Fibroblast of mammary gland (primary cell): Measurements from ENCODE around the gene PRDM2.

Experiments
- DNase-seq: peaks from one replicate; pipeline ENCODE4 v3.0.0-alpha.2; 2010; ENCODE audit warnings: low read depth
- H3K4me3 ChIP-seq: 2 replicates; pipeline ENCODE4 v1.5.1; 2011; ENCODE audit warnings: low read depth, mild to moderate bottlenecking, low read length, moderate library complexity; ENCODE audit not compliant: control insufficient read depth
- TF ChIP-seq, protein P1 (sequence below): conservative IDR thresholded peaks from 2 replicates; pipeline ENCODE4 v1.5.1; 2011; ENCODE audit warnings: low read depth, low read length, inconsistent platforms; ENCODE audit not compliant: control insufficient read depth, insufficient read depth

Gene PRDM2

GRCh38 chr1:13756557-13757315 lies 56.7 kb downstream of the PRDM2 start:
- H3K4me3 ChIP-seq: no peak overlapping the region
- DNase-seq: no peak
- TF ChIP-seq, protein P1, sequence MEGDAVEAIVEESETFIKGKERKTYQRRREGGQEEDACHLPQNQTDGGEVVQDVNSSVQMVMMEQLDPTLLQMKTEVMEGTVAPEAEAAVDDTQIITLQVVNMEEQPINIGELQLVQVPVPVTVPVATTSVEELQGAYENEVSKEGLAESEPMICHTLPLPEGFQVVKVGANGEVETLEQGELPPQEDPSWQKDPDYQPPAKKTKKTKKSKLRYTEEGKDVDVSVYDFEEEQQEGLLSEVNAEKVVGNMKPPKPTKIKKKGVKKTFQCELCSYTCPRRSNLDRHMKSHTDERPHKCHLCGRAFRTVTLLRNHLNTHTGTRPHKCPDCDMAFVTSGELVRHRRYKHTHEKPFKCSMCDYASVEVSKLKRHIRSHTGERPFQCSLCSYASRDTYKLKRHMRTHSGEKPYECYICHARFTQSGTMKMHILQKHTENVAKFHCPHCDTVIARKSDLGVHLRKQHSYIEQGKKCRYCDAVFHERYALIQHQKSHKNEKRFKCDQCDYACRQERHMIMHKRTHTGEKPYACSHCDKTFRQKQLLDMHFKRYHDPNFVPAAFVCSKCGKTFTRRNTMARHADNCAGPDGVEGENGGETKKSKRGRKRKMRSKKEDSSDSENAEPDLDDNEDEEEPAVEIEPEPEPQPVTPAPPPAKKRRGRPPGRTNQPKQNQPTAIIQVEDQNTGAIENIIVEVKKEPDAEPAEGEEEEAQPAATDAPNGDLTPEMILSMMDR: no peak

- TF ChIP-seq, protein P1: no peak
- no peak for DNase-seq
- no peak overlapping the region for H3K4me3 ChIP-seq
Measured at GRCh38 chr1:13757693-13758092, 57.7 kb downstream of the PRDM2 start.

DNA sequence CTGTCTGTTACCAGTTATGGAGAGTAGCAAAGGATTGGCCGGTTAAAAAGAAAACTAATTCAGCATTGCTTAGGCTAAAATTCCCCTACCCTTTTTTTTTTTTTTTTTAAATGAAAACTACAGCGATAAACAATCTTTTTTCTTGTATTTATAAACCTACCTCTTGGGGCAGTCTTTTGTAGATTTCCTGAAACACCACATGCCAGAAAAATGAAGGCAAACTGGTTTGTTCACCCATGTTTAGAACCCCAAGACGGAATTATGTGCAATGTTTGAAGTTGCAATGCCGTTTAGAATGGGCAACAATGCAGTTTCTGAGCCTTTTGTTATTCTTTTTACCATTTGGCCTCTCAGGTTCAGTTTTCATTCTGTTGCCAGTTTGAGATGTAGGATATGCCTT lies 59.1 kb downstream of the PRDM2 start:
- no peak for DNase-seq
- TF ChIP-seq, protein P1: no peak
- no peak overlapping the region for H3K4me3 ChIP-seq

DNA sequence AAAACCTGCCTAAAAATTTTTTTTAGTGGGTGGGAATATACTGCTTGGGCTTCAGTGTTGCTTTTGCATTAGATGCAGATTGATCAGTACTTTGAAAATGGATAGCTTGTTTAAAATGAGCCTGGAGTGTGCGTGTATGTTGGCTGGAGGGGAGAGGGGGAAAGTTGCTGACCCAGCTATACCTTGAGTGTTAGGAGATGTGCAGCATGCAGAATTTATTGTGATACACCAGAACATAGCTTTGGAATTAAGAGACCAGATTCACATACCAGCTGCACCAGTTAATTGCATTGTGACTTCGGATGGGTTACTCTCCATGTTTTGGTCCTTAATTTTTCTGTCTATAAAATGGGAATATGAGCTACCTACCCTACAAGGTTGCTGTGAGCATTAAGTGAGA lies 60.4 kb downstream of the PRDM2 start:
- H3K4me3 ChIP-seq: no peak overlapping the region
- no peak for DNase-seq
- TF ChIP-seq, protein P1: no peak

- no peak for DNase-seq
- no peak overlapping the region for H3K4me3 ChIP-seq
- TF ChIP-seq, protein P1: no peak
Measured at GRCh38 chr1:13760921-13761320, 60.9 kb downstream of the PRDM2 start.

GRCh38 chr1:13761883-13762282 lies 61.9 kb downstream of the PRDM2 start:
- TF ChIP-seq, protein P1: no peak
- no peak for DNase-seq
- no peak overlapping the region for H3K4me3 ChIP-seq
